Skin of body (tissue), 2 donors: ENCODE results near the gene SLC38A3. TPM values are rescaled to one million over a fixed set of nuclear protein-coding genes. Genes with fewer than 3 reads are reported as not detected.
A peak's percentile ranks its signal among the peaks of the same experiment; 100 is the strongest.
"Not testable (repeated sequence)": the region's sequence is repeated elsewhere in the genome, so short reads cannot be mapped to it uniquely, and the experiment has no call there.

Experiments used
- DNase-seq: peaks from one replicate; lab custom pipeline; 2025; lab: John Stamatoyannopoulos, UW
- total RNA-seq: library from RNA; depleted of rRNA; stranded (reverse); fragments of >200 nt; gene quantifications from one replicate; pipeline ENCODE4 v1.2.3, GENCODE V29; 2014

SLC38A3 gene
- total RNA-seq, 1 donor from 2014 or later, result 0.79 TPM

DNA sequence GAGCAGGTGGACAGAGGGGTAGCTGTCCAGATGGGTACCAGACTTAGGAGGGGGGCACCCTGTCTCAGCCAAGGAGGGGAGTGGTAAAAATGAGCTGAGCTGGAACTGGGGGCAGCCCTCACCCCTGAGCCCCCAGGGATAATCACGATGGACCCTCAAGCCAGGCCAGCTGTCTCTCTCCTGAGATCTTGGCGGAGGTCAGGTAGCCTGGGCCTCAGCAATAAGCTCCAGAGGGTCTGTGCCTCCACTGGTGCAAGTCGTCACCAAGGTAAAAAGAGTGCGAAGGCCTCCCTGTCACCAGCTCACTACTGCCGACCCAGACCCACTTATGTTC lies 5.1 kb downstream of the SLC38A3 start:
- DNase-seq, result no peak

DNA sequence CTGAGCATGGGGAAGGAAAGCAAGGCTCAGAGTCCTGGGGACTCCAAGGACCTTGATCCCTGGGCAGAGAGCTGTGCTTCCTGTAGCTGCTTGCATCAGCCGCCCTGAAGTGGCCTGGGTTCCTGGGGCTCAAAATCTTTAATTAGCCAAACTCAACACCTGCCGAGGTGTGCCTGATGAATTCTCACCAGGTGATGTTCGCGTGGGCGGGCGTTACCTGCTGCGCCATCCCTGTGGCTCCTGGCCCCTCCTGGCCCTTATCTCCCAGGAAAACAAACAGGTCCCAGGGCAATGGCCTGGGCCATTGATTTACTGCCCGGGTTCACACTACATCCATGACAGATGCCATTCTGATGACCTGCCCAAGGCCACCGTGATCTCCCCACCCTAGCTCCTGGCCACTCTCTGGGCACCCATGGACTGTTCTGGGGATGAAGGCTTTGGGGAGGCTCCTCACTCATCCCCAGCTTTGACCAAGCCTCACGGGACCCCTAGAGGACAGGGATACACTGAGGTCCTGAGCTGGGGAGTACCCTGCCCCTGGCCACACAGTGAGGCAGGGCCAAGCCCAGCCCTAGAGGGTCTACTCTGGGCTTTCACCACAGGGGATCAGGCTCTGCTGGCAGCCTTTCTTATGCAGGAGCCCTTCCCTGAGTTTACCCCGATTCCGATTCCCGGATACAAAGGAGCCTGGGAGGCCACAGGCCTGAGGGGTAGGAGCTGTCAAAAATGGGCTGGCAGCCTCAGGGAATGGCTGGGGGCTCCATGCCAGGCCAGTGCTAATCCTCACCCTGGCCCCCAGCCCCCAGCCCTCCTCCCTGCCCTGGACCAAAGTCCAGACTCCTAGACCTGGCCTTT lies 5.7 kb downstream of the SLC38A3 start:
- no peak for DNase-seq

DNA sequence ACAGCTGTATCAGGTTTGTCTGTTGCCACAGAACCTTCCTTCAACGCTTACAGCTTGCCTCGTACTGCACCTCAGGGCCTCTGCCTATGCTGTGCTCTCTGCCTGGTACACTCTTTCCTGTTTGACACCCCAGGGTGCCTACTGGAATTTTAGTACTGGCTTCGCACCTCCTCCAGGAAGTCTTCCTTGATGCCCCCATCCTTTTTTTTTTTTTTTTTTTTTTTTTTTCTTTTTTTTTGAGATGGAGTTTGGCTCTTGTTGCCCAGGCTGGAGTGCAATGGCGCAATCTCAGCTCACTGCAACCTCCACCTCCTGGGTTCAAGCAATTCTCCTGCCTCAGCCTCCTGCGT lies 6.3 kb downstream of the SLC38A3 start:
- not testable (repeated sequence) for DNase-seq

DNA sequence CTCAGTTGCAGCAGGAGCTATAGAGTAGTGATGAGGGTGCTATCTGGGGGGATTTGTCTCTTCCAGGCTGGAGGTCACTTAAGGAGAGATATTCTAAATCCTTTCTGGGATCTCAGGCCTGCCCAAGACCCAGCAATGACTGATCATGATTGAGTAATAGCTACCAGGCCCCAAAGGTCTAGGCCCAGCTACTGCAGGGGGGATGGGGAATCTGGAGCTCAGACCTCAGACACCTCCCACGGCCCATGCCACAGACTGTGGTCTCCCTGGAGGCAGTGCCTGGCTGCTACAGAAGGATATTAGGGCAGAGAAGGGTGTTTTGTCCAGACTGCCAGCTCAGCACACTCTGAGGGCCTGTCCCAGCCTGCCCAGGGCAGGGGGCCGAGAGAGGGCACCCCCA lies 6.9 kb downstream of the SLC38A3 start:
- DNase-seq, result no peak

DNA sequence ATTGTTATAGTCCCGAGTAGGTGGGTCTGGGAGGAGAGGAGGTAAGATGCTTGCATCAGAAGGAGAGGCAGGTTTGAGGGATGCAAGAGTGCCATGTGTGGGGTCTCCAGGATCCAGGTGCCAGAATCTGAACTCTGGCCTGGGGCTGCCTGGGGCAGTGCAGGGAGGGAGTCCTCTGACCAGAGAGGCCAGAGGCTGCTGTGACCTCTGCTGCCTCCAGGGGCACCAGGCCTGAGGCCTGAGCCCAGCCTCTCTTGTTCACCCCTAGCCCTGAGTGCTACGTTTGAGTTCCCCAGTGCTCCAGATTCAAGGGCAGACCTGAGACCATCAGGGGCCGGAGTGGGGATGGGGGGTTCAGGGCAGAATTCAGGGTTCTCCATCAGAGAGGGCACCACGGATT lies 7.4 kb downstream of the SLC38A3 start:
- DNase-seq, result no peak

DNA sequence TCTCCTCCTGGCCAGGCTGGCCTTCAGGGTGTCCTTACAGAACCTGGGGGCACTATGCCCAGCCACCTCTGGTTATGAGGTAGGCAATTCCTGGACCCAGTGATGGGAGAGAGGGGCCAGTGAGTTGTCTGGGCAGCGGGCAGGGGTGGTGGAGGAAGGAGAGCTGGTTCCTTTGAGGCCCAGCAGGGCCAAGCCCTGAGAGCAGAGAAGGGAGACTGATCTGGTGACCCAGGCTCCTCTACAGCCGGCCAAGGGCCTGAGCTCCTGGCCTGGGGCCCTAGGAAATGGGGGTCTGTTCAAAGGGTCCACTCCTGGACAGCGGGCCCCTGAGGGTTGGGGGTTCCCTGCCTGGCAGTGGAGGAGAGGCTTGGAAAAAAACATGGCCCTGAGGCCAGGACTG lies 7.9 kb downstream of the SLC38A3 start:
- DNase-seq, result no peak

DNA sequence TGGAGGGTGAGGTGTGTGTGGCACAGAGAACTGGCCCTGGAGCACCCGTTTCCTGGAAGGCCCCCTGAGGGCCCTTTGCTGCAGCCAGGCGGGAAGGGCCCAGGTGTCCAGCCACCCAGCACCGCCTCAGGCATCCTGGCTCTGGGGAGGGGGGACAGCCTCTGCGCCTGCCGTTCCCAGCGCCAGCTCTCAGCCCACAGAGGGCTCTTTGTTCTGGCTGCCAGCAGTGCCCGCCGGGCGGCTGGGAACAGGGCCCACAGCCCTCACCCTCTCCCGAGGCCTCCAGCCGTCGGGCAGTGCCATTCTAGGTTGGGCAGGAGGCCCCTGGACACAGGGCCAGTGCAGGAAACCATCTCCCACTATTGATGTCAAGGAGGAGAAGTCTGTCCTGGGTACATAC lies 8.3 kb downstream of the SLC38A3 start:
- no peak for DNase-seq

DNA sequence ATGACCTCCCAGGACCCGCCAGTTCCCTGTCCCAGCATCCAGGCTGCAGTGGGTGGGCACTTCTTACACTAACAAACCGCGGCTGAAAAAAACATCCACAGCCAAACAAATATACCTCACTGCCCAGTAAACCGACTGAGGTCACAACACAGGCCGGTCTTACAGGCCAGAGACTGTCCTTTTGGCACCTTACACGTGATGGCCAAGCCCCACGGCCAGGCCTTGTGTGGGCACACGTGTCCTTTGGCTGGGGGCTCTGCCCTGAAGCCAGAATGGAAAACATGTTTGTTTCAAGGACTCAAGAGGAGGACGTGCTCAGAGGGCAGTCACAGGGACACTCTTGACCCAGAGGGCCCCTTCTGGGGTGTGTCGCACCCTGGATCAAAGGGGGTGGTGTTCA lies 9.8 kb downstream of the SLC38A3 start:
- no peak for DNase-seq

DNA sequence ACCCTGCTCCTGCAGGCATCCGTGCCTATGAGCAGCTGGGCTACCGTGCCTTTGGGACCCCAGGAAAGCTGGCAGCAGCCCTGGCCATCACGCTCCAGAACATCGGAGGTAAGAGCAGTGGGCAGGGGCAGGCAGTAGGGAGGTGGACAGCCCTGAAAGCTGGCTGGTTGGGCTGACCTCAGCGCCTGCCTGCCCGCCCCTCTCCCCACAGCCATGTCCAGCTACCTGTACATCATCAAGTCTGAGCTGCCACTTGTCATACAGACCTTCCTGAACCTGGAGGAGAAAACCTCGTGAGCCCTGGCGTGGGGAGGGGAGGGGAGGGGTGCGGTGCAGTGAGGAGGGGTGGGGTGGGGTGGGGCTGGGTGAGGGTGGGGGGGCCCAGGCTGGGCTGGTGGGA lies 10.5 kb downstream of the SLC38A3 start:
- DNase-seq, result no peak

DNA sequence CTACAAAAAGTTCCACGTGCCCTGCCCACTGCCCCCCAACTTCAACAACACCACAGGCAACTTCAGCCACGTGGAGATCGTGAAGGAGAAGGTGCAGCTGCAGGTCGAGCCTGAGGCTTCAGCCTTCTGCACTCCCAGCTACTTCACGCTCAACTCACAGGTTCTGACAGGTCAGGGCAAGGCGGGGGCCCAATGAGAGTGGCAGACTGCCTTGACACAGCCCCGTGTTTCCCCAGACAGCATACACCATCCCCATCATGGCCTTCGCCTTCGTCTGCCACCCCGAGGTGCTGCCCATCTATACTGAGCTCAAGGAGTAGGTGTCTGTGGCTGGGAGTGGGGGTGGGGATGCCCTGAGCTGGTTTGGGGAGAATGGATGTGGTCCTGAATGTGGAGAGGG lies 12.6 kb downstream of the SLC38A3 start:
- DNase-seq, result no peak

DNA sequence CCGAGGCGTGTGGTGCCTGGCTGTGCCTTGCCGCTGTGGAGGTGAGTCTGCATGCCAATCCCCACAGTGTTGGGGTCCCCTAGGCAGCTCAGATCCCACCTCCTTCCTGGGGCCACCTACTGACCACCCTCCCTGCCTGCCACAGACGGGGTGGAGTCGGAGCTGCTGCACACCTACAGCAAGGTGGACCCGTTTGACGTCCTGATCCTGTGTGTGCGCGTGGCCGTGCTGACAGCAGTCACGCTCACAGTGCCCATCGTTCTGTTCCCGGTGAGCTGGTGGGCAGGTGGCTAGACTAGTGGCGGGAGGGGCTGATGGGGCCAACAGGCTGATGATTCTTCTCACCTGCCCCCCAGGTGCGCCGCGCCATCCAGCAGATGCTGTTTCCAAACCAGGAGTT lies 13.4 kb downstream of the SLC38A3 start:
- DNase-seq, result no peak

DNA sequence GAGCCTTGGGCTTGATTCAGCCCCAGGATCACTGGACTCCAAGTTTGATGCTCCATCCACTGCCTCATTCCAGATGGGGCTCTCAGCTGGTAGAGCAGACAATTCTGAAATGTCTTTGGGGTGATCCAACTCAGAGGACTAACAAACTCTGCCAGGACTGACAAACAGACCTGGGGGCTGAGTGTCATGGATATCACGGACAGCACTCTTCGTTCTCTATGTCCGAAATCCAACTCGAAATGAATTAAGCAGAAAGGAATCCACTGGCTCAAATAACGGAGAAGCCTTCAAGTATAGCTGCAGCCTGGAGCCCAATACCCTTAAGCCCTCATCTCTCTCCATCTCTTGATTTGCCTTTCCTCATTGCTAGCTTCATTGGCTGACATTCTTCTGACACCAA lies 14.2 kb downstream of the SLC38A3 start:
- DNase-seq, result no peak

DNA sequence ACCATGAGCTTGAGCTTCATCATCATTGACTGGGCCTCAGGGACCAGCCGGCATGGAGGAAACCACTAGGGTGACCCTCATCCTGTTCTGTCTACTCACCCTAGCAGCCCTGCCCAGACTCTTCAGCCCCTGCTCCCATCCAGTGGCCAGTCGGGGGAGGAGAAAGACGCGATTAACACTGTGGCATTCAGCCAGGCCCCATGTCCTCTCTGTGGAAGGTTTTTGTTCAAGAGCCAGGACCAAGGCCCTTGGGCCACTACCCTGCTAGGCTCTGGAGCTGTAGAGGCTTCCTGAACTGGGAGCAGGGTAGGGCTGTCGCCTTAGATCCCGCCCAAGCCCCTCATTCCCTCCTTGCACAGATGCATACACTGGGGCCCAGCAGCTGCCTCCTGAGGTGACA lies 15.0 kb downstream of the SLC38A3 start:
- DNase-seq, result no peak

DNA sequence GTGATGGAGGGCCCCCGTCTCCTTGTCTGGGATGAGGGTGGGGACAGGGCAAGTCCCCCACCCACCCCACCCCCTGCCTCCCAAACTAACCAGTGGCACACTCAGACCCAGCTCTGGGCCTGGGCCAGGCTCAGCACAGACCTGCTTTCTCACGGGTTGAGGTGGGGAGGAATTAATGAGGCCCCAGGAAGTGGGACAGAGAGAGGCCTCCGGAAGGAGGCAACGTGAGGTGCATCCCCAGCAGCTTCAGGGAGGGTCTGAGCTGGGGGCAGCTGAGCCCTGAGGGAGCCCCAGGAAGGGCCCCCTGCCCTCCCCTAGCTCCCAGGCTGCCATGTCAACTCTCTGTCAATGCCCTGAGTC lies 16.0 kb downstream of the SLC38A3 start:
- no peak for DNase-seq

DNA sequence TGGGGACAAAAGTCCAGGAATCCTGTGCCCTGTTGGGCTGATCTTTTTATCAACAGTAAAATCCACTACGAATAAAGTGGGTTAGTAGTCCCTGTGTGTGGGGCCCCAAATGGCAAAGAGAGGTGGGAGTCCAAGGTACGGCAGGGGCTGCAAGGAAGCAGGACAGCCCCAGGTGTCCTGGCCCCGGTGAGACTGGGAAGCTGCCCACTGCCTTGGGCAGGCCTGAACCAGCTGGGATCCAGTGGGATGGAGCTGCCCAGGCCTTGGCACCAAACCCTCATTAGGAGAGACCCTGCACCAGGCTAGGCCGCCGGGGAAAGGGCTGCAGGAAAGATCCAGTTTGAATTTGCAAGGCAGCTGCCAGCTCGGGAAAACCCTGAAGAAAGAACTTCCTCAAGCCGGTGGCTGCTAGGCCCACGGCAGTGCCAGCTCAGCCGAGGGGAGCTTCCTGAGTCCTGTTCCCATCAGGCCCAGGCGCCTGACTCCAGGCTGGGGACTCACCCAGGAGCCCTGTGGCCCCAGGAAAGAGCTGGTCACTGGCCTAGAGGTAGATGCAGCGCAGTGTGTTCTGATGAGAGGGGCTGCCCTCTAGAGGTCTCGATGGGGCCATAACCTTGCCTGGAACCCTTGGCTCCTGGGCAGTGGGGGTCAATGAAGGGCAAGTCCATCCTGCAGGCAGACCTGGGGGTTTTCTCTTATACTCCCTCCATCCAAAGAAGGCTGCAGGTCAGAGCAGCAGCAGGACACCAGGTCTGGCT lies 16.5 kb downstream of the SLC38A3 start:
- no peak for DNase-seq

DNA sequence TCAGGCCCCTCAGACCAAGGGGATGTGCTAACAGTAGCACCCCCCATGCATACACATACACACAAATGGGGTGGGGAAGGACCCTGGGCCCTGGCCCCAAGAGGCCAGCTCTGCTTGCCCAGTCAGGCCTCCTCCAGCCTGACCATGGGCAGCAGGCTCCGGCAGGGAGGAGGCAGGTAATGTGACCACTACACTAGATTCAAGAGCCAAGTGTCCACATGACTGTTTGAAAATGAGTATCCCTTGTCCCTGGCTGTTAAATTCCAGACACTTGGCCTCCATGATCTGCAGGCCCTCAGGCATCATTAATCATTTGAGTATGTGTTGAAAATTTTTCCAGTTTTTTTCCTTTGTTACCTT lies 17.1 kb downstream of the SLC38A3 start:
- no peak for DNase-seq

DNA sequence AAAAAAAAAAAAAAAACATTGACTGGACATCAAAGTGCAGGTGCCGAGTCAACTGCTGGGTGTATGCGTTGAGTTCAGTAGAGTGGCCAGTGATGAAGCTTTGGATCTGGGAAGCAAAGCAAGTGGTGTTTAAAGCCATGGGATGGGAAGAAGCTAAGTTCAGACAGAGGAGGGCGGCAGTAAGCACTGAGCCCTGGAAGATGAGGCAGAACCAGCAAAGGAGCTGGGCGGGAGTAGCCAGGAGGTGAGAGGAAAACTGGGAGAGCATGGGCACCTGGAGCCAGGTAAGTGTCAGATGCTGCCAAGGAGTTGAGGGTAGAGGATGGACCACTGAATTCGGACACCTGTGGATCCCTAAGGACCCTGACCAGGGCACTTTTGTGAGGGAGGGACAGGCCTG lies 19.6 kb downstream of the SLC38A3 start:
- DNase-seq, result no peak

DNA sequence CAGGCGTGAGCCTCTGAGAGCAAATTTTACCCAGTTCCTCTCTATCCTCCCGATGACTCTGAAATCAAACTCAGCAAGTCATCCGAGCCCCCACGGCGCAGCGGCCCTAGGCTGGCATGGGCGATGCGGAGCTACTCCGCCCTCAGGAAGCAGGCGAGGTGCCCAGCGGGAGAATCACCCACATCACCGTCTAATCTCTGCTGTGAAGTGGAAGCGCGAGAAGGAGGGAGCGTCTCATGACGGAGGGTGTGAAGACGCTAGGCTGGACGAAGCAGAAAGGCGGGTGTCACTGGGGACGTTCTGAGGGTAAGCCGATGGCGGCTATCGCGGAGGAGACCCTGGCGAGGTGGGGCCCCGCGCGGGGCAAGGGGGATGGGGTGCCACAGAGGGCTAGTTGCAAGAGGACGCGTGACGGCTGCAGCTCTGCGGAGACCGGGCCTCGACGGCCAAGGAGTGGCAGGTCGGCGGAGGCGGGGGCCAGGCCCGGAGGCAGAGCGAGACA lies 21.9 kb downstream of the SLC38A3 start:
- DNase-seq, result peak; percentile 42

DNA sequence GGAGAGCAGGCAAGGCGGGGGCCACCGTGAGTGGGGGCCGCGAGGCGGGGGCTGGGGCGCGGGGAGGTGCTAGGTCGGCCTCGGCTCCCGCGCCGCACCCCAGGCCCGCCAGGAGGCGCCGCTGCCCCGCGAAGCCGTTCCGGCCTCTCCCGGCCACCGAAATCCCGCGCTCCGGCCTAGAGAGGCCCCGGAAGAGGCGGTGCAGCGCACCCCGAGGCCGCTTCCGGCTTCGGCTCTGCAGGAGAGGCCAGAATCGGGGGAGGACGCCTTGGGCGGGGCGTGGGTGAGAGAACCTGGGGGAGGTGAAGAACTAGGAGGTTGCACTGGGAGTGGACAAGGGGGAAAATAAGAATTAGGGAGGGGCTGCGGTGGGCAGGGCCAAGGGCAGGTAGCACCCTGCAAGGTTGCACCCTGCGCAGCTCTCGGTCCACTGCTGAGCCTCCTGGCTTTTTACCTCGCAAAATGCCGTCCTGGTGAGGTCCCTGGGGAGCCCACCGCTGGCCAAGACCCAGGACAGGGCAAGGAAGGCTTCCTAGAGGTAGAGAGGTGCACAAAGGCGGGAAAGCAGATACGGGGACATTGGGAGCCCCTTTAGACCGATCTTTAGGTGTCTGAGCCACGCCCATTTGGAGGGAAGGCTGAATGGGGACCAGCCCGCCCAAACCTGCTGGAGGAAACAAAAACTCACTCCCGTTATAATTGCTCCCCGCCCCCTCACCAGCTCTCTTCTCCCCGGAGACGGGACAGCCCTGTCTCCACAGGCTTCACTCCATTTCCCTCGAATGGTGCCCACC lies 22.5 kb downstream of the SLC38A3 start:
- peak; percentile 91 for DNase-seq

DNA sequence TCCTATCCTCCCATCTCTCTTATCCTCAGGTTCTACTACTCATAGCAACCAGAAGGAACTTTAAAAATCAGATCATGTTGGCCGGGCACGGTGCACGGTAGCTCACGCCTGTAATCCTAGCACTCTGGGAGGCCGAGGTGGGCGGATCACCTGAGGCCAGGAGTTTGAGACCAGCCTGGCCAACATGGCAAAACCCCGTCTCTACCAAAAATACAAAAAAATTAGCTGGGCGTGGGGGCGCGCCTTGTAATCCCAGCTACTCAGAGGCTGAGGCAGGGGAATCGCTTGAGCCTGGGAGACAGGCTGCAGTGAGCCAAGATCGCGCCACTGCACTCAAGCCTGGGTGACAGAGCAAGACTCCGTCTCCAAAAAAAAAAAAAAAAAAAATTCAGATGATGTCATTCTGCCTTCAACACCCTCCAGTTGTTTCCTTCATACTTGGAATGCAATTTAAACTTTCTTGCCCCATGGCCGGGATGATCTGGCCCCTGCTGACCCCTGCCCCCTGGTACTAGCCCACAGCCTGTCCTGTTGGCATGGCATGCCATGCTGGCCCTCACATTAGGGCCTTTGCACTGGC lies 23.2 kb downstream of the SLC38A3 start:
- not testable (repeated sequence) for DNase-seq

DNA sequence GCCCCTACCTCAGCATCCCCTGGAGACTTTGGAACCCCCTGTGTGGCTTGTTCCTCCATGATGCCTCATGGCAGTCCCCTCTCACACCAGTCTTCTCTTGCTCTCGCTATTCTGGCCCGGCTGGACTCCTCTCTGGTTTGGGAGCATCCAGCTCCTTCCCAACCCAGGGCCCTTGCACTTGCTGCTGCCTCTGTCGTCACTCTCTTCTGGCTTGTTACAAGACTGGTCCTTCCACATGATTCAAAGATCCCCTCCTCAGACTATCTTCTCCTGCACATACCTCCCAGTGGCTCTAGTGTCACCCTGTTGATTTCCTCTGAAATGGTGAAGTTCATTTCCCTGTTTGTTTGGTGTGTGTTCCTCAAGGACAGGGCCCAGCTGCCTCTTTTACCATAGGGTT lies 24.4 kb downstream of the SLC38A3 start:
- DNase-seq, result no peak
